OCI-LY7 (cell line): ENCODE data around the gene ZNF280A. TPM values are rescaled to one million over a fixed set of nuclear protein-coding genes. Genes with fewer than 3 reads are reported as not detected.

Experiments used
- BruUV-seq: library from RNA; stranded (reverse); fragments of 400-500 nt; replicated peaks from 2 replicates; lab custom pipeline; 2021; lab: Mats Ljungman, UMichigan
- CTCF ChIA-PET: fragments of 300-600 bp; sonication (Branson Sonifier 250); formaldehyde crosslinking; loops from one replicate; lab custom pipeline; 2022; ENCODE audit warnings: antibody characterized with exemption; ENCODE audit not compliant: unreplicated experiment; lab: Charles Lee
- POLR2A ChIA-PET: fragments of 300-600 bp; sonication (Branson Sonifier 250); formaldehyde crosslinking; loops from one replicate; lab custom pipeline; 2022; ENCODE audit warnings: antibody characterized with exemption; lab: Charles Lee
- DNase-seq: peaks from one replicate; pipeline ENCODE4 v3.0.0-alpha.2; 2015; ENCODE audit warnings: low spot score
- H2AFZ ChIP-seq: fragments of 200-600 bp; sonication (generic), shearing (Covaris generic); 2 replicates; pipeline ENCODE4 v1.6.1; 2014; ENCODE audit warnings: mild to moderate bottlenecking, antibody characterized with exemption, low read length, moderate library complexity
- H3K27ac ChIP-seq: fragments of 200-600 bp; sonication (generic); 2 replicates; pipeline ENCODE4 v1.5.1; 2014; ENCODE audit warnings: mixed run types, low read depth, mild to moderate bottlenecking, moderate library complexity, low read length, inconsistent platforms; ENCODE audit not compliant: poor library complexity, severe bottlenecking
- H3K36me3 ChIP-seq: fragments of 200-600 bp; sonication (generic); 2 replicates; pipeline ENCODE4 v1.6.1; 2014; ENCODE audit warnings: mild to moderate bottlenecking, antibody characterized with exemption, low read length, moderate library complexity, mixed read lengths; ENCODE audit not compliant: insufficient read depth
- H3K4me1 ChIP-seq: fragments of 200-600 bp; sonication (generic); 2 replicates; pipeline ENCODE4 v1.5.1; 2014; ENCODE audit warnings: mild to moderate bottlenecking, low read length; ENCODE audit not compliant: insufficient read depth, poor library complexity, severe bottlenecking
- H3K4me2 ChIP-seq: fragments of 200-600 bp; sonication (generic); 2 replicates; pipeline ENCODE4 v1.6.1; 2014; ENCODE audit warnings: mild to moderate bottlenecking, low read length
- H3K4me3 ChIP-seq: fragments of 200-600 bp; sonication (generic); 2 replicates; pipeline ENCODE4 v1.5.1; 2014; ENCODE audit warnings: mild to moderate bottlenecking, low read depth, low read length; ENCODE audit not compliant: poor library complexity, severe bottlenecking
- H3K79me2 ChIP-seq: fragments of 200-600 bp; sonication (generic); 2 replicates; pipeline ENCODE4 v1.6.1; 2016; ENCODE audit warnings: low read depth, mild to moderate bottlenecking, low read length, moderate library complexity, mixed read lengths; ENCODE audit not compliant: insufficient read depth
- H3K9me2 ChIP-seq: fragments of 200-600 bp; sonication (generic); 2 replicates; pipeline ENCODE4 v1.6.1; 2016; ENCODE audit warnings: mild to moderate bottlenecking, low read length, mixed read lengths; ENCODE audit not compliant: insufficient read depth
- H3K9me3 ChIP-seq: fragments of 200-600 bp; sonication (generic); 2 replicates; pipeline ENCODE4 v1.6.1; 2014; ENCODE audit warnings: mild to moderate bottlenecking, mixed run types, low read length, mixed read lengths
- H4K20me1 ChIP-seq: fragments of 200-600 bp; sonication (generic); 2 replicates; pipeline ENCODE4 v1.6.1; 2014; ENCODE audit warnings: mild to moderate bottlenecking, antibody characterized with exemption, low read length, moderate library complexity, mixed read lengths; ENCODE audit not compliant: insufficient read depth
- EZH2phosphoT487 ChIP-seq: fragments of 200-600 bp; sonication (generic); IDR thresholded peaks from 2 replicates; pipeline ENCODE4 v1.6.1; 2018; ENCODE audit warnings: low read depth, borderline replicate concordance, mild to moderate bottlenecking, mixed run types, antibody characterized with exemption, low read length, moderate library complexity, mixed read lengths
- intact Hi-C: fragments of 100-400 bp; cut with micrococcal nuclease; formaldehyde crosslinking; loops from one replicate; pipeline ENCODE4 v1.10.0; 2022; ENCODE audit not compliant: unreplicated experiment
- total RNA-seq, 2 experiments: library from RNA; depleted of rRNA in 1 of 2; stranded (reverse); fragments of >200 nt in 1 of 2; shearing (Covaris generic) in 1 of 2; gene quantifications; 2 replicates each; pipeline ENCODE4 v1.2.3, GENCODE V29; 2014 to 2022
- TF ChIP-seq, protein P1 (sequence below): fragments of 200-600 bp; sonication (generic); conservative IDR thresholded peaks from 2 replicates; pipeline ENCODE4 v1.5.1; 2014; ENCODE audit warnings: mild to moderate bottlenecking, antibody characterized with exemption, low read length, moderate library complexity, mixed read lengths

The ZNF280A gene
- total RNA-seq, 2 experiments from 2014 or later: not detected

DNA sequence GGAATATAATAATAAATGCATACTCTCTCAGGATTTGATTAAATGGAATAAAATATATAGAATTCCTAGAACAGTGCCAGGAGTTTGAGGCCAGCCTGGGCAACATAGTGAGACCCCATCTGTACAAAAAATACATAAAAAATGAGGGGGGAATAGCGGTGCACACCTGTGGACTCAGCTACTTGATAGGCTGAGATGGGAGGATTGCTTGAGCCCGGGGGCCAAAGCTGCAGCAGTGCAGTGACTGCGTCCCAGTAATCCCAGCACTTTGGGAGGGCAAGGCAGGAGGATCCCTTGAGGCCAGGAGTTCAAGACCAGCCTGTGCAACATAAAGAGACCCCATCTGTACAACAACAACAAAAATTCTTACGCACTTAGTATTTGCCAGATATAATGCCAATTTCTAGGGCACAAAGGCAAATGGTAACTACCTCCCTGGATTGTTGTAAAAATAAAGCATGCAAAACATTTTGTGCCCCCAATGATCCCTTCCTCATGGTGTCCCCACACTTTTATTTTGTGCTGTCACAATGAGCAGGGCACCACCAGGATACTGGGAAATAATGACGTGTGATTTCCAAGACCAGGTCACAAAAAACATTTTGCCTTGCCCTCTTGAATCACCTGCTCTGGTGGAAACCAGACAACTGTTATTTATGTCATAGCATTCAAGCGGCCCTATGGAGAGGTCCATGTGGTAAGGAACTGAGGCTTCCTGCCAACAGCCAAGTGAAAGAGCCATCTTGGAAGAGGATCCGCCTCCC lies 18.3 kb upstream of the ZNF280A start:
- TF ChIP-seq EZH2phosphoT487: no peak
- TF ChIP-seq, protein P1, sequence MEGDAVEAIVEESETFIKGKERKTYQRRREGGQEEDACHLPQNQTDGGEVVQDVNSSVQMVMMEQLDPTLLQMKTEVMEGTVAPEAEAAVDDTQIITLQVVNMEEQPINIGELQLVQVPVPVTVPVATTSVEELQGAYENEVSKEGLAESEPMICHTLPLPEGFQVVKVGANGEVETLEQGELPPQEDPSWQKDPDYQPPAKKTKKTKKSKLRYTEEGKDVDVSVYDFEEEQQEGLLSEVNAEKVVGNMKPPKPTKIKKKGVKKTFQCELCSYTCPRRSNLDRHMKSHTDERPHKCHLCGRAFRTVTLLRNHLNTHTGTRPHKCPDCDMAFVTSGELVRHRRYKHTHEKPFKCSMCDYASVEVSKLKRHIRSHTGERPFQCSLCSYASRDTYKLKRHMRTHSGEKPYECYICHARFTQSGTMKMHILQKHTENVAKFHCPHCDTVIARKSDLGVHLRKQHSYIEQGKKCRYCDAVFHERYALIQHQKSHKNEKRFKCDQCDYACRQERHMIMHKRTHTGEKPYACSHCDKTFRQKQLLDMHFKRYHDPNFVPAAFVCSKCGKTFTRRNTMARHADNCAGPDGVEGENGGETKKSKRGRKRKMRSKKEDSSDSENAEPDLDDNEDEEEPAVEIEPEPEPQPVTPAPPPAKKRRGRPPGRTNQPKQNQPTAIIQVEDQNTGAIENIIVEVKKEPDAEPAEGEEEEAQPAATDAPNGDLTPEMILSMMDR: no peak
- Histone ChIP-seq H3K4me2 (no peak overlapping the region), H3K9me3 (no peaks in the 10 kb centered on the region), H3K36me3 (no peaks in the 10 kb centered on the region), H3K4me3 (no peak overlapping the region), H4K20me1 (no peaks in the 10 kb centered on the region), H3K27ac (no peak overlapping the region), H3K79me2 (no peaks in the 10 kb centered on the region), H2AFZ (no peak overlapping the region), H3K4me1 (no peaks in the 10 kb centered on the region), H3K9me2 (no peaks in the 10 kb centered on the region)
- DNase-seq: no peak
- BruUV-seq: no TSS peak
- ChIA-PET CTCF (no interaction called here), POLR2A (interaction anchor here (0.6 kb wide), 1 partner anchor 26 kb away, joined by 3 read pairs; no protein-coding TSS in a partner anchor)
- intact Hi-C loops: no loop called here

DNA sequence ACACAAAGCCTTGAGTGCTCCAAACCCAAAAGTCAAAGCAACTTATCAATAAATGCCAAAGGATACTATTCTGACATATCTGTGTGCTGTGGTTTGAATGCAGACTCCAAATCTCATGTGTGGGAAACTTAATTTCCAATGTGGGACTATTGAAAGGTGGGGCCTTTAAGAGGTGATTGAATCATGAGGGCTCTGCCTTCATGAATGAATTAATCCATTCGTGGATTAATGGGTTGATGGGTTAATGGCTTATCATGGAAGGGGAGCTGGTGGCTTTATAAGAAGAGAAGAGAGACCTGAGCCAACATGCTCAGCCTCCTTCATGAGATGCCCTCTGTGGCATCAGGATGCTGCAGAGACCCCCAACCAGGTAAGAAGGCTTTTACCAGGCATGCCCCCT lies 16.8 kb upstream of the ZNF280A start:
- TF ChIP-seq, protein P1: no peak
- no peak for TF ChIP-seq EZH2phosphoT487
- DNase-seq: no peak
- Histone ChIP-seq H3K27ac (no peak overlapping the region), H3K79me2 (no peaks in the 10 kb centered on the region), H3K4me1 (no peaks in the 10 kb centered on the region), H3K36me3 (no peaks in the 10 kb centered on the region), H3K4me2 (no peak overlapping the region), H3K9me3 (no peaks in the 10 kb centered on the region), H3K4me3 (no peak overlapping the region), H4K20me1 (no peaks in the 10 kb centered on the region), H2AFZ (no peak overlapping the region), H3K9me2 (no peaks in the 10 kb centered on the region)
- BruUV-seq: no TSS peak
- CTCF ChIA-PET: no interaction called here
- POLR2A ChIA-PET: no interaction called here
- intact Hi-C loops: no loop called here

DNA sequence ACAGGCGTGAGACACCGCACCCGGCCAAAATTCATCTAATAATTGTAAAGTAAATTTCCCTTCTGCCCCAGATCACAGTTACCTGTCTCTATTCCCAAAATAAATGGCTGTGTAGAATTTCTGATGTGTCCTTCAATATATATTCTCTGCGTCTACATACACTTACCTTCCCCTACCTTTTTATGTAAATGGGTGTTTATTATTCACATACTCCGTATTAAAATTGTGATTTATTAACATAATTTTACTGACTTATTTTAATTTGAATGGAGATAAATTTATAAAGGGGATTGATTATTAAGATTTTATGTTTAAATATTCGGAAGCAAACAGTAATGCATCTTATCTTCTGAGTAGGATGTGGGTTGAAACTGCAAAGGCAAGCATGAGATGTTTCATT lies 16.4 kb upstream of the ZNF280A start:
- CTCF ChIA-PET: no interaction called here
- no TSS peak for BruUV-seq
- no peaks in the 10 kb centered on the region for H3K9me2 ChIP-seq

More for the DNA sequence above, 16.4 kb upstream of the ZNF280A start:
- POLR2A ChIA-PET: no interaction called here
- no peaks in the 10 kb centered on the region for H3K79me2 ChIP-seq
- no peak overlapping the region for H3K4me3 ChIP-seq
- TF ChIP-seq, protein P1: no peak
- TF ChIP-seq EZH2phosphoT487: no peak
- H3K4me1 ChIP-seq: no peaks in the 10 kb centered on the region
- intact Hi-C loops: no loop called here
- no peaks in the 10 kb centered on the region for H3K9me3 ChIP-seq
- H3K4me2 ChIP-seq: no peak overlapping the region
- no peaks in the 10 kb centered on the region for H4K20me1 ChIP-seq
- no peak overlapping the region for H3K27ac ChIP-seq
- no peak overlapping the region for H2AFZ ChIP-seq
- no peak for DNase-seq
- H3K36me3 ChIP-seq: no peaks in the 10 kb centered on the region
